Smooth muscle cell (in vitro differentiated cells): Measurements from ENCODE around the gene TMEM201. TPM values are rescaled to one million over a fixed set of nuclear protein-coding genes. Genes with fewer than 3 reads are reported as not detected.
A peak's percentile ranks its signal among the peaks of the same experiment; 100 is the strongest.

Source experiments
- DNase-seq: peaks from one replicate; lab custom pipeline; 2025; ENCODE audit not compliant: unreplicated experiment; lab: John Stamatoyannopoulos, UW
- H2AFZ ChIP-seq: fragments of 200-600 bp; sonication (generic); 2 replicates; pipeline ENCODE4 v1.6.0; 2016; ENCODE audit warnings: antibody characterized with exemption, low read depth, mild to moderate bottlenecking
- H3F3A ChIP-seq: fragments of 200-600 bp; sonication (generic); 2 replicates; pipeline ENCODE4 v1.6.0; 2017; ENCODE audit warnings: antibody characterized with exemption, low read depth
- H3K27ac ChIP-seq: fragments of 200-600 bp; sonication (generic); 2 replicates; pipeline ENCODE4 v1.5.1; 2016; ENCODE audit warnings: low read depth, mild to moderate bottlenecking
- H3K27me3 ChIP-seq: fragments of 200-600 bp; sonication (generic); 2 replicates; pipeline ENCODE4 v1.6.1; 2016; ENCODE audit warnings: low read depth, mild to moderate bottlenecking
- H3K36me3 ChIP-seq: fragments of 200-600 bp; sonication (generic); 2 replicates; pipeline ENCODE4 v1.5.1; 2016; ENCODE audit warnings: low read depth
- H3K4me1 ChIP-seq: fragments of 200-600 bp; sonication (generic); 2 replicates; pipeline ENCODE4 v1.5.1; 2016; ENCODE audit warnings: low read depth
- H3K4me2 ChIP-seq: fragments of 200-600 bp; sonication (generic); 2 replicates; pipeline ENCODE4 v1.6.0; 2016; ENCODE audit warnings: mild to moderate bottlenecking
- H3K4me3 ChIP-seq: fragments of 200-600 bp; sonication (generic); 2 replicates; pipeline ENCODE4 v1.5.1; 2016; ENCODE audit warnings: mild to moderate bottlenecking
- H3K79me2 ChIP-seq: fragments of 200-600 bp; sonication (generic); 2 replicates; pipeline ENCODE4 v1.6.0; 2016; ENCODE audit warnings: low read depth, mild to moderate bottlenecking
- H3K9ac ChIP-seq: fragments of 200-600 bp; sonication (generic); 2 replicates; pipeline ENCODE4 v1.6.0; 2016; ENCODE audit warnings: low read depth
- H3K9me3 ChIP-seq: fragments of 200-600 bp; sonication (generic); replicated peaks from 2 replicates; pipeline ENCODE4 v1.5.1; 2016; ENCODE audit warnings: low read depth
- H4K20me1 ChIP-seq: fragments of 200-600 bp; sonication (generic); 2 replicates; pipeline ENCODE4 v1.6.0; 2016; ENCODE audit warnings: low read depth
- WGBS: methylation state at CpG from one replicate; pipeline ENCODE4 v1.1.7; 2016; ENCODE audit warnings: low lambda C conversion rate; 5-methylcytosine and 5-hydroxymethylcytosine counted together
- polyA plus RNA-seq: library from polyadenylated mRNA; unstranded; fragments of >200 nt; fragmentation: Nextera tagmentation; extraction: Ambion mirVana; gene quantifications from 2 replicates; pipeline ENCODE4 v1.2.1, GENCODE V29; 2016
- total RNA-seq: library from RNA; depleted of rRNA; stranded (reverse); fragments of >200 nt; gene quantifications from 2 replicates; pipeline ENCODE4 v1.2.3, GENCODE V29; 2014
- TF ChIP-seq, protein P1 (sequence below): fragments of 200-600 bp; sonication (generic); IDR thresholded peaks from 2 replicates; pipeline ENCODE4 v1.5.1; 2017; ENCODE audit warnings: borderline replicate concordance, mild to moderate bottlenecking, antibody characterized with exemption; ENCODE audit not compliant: insufficient read depth, poor library complexity, severe bottlenecking

Gene TMEM201
- total and polyA plus RNA-seq, 2 experiments from 2014 or later = 2.4 to 8.8 TPM

DNA sequence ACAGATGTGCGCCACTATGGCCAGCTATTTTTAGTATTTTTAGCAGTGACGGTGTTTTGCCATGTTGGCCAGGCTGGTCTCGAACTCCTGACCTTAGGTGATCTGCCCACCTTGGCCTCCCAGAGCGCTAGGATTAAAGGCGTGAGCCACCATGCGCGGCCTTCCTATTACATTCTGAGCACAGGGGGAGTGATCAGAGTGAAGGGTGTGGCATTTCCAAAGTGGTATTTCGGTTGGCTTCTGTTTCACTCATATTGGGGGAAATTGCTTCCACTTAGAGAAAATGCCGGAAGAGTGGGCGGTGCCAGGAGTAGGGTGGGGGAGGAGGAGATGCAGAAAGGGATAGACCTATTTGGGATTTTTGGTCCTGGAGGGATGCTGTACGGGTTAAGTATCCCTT lies 67.1 kb downstream of the TMEM201 start:
- Histone ChIP-seq H3K4me2 (no peak overlapping the region), H3K27ac (no peak overlapping the region), H3K79me2 (no peaks in the 10 kb centered on the region), H4K20me1 (no peaks in the 10 kb centered on the region), H3K4me3 (no peak overlapping the region), H3K4me1 (peaks cover 7% of the 10 kb centered on the region), H3K9me3 (no peaks in the 10 kb centered on the region), H3K9ac (no peak overlapping the region), H3K27me3 (peaks cover 36% of the 10 kb centered on the region), H2AFZ (no peak overlapping the region), H3F3A (no peaks in the 10 kb centered on the region), H3K36me3 (no peaks in the 10 kb centered on the region)
- TF ChIP-seq, protein P1, sequence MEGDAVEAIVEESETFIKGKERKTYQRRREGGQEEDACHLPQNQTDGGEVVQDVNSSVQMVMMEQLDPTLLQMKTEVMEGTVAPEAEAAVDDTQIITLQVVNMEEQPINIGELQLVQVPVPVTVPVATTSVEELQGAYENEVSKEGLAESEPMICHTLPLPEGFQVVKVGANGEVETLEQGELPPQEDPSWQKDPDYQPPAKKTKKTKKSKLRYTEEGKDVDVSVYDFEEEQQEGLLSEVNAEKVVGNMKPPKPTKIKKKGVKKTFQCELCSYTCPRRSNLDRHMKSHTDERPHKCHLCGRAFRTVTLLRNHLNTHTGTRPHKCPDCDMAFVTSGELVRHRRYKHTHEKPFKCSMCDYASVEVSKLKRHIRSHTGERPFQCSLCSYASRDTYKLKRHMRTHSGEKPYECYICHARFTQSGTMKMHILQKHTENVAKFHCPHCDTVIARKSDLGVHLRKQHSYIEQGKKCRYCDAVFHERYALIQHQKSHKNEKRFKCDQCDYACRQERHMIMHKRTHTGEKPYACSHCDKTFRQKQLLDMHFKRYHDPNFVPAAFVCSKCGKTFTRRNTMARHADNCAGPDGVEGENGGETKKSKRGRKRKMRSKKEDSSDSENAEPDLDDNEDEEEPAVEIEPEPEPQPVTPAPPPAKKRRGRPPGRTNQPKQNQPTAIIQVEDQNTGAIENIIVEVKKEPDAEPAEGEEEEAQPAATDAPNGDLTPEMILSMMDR = no peak
- 95% methylated on average over 11 of the region's 11 CpGs for WGBS
- DNase-seq = no peak

DNA sequence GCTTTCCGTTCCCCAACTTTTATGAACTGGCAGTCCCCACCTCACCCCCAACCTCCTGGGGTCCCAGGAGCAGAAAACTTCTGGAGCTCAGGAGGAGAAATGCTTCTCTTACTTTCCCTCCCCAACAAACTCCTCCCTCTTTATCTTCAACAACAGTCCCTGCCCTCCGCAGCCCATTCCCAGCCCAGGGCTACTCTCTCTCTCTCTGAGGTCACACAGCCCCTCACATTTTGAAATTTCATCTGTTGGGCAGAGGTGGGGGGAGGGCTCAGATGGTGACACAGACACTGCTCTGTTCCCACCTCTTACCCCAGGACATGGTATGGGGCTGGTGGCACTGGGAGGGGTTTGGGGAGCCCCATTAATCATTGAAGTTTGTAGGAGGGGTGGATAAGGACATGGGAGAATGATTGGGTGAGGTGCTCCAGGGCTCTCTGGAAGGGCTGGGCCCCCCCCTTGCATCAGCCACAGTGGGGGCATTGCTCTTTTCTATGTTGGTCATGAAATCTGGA lies 68.9 kb downstream of the TMEM201 start:
- Histone ChIP-seq H3F3A (no peaks in the 10 kb centered on the region), H3K4me1 (no peaks in the 10 kb centered on the region), H3K9me3 (no peaks in the 10 kb centered on the region), H3K9ac (no peak overlapping the region), H3K27ac (no peak overlapping the region), H3K79me2 (no peaks in the 10 kb centered on the region), H3K27me3 (peaks cover 18% of the 10 kb centered on the region), H3K4me3 (no peak overlapping the region), H3K36me3 (no peaks in the 10 kb centered on the region), H3K4me2 (no peak overlapping the region), H4K20me1 (no peaks in the 10 kb centered on the region), H2AFZ (no peak overlapping the region)
- 82% methylated on average over 2 of the region's 2 CpGs for WGBS
- no peak for DNase-seq
- TF ChIP-seq, protein P1 = no peak

DNA sequence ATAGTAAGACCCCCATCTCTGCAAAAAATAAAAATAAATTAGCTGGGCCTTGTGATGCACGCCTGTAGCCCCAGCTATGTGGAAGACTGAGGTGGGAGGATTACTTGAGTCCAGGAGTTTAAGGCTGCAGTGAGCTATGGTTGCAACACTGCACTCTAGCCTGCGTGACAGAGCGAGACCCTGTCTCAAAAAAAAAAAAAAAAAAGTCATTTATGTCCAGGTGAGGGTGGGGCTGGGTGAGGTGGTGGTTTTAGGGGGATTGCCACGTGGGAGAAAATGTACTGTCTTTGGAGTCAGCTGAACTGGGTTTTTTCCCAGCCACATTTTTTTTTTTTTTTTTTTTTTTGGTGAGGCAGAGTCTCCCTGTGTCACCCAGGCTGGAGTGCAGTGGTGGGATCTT lies 69.5 kb downstream of the TMEM201 start:
- Histone ChIP-seq H3K4me1 (no peaks in the 10 kb centered on the region), H3K36me3 (no peaks in the 10 kb centered on the region), H4K20me1 (no peaks in the 10 kb centered on the region), H3K4me2 (no peak overlapping the region), H3F3A (no peaks in the 10 kb centered on the region), H2AFZ (no peak overlapping the region), H3K27ac (no peak overlapping the region), H3K4me3 (no peak overlapping the region), H3K9me3 (no peaks in the 10 kb centered on the region), H3K79me2 (no peaks in the 10 kb centered on the region), H3K27me3 (peaks cover 12% of the 10 kb centered on the region), H3K9ac (no peak overlapping the region)
- TF ChIP-seq, protein P1 = no peak
- no peak for DNase-seq
- WGBS = 89% methylated on average over 4 of the region's 4 CpGs

DNA sequence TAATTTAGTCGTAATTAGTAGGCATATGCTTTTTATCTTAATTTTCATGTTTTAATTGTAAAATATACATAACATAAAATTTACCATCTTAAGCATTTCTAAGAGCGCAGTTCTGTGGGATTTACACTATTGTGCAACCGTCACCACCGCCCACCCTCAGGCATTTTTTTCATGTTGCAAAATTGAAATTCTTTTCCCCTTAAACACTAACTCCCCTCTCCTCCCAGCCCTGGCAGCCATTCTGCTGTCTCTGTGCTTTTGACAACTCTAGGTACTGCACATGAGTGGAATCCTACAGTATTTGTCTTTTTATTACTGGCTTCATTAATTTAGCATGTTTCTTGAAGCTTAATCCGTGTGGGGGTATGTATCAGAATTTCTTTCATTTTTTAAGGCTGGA lies 70.6 kb downstream of the TMEM201 start:
- Histone ChIP-seq H3F3A (no peaks in the 10 kb centered on the region), H3K4me3 (no peak overlapping the region), H3K27ac (peak overlapping the region; percentile 42), H3K79me2 (no peaks in the 10 kb centered on the region), H3K27me3 (peaks cover under 1% of the 10 kb centered on the region), H2AFZ (no peak overlapping the region), H4K20me1 (no peaks in the 10 kb centered on the region), H3K4me1 (no peaks in the 10 kb centered on the region), H3K9me3 (no peaks in the 10 kb centered on the region), H3K36me3 (no peaks in the 10 kb centered on the region), H3K4me2 (peak overlapping the region; percentile 54), H3K9ac (no peak overlapping the region)
- 48% methylated on average over 5 of the region's 5 CpGs for WGBS
- no peak for DNase-seq
- TF ChIP-seq, protein P1 = no peak
